ENCODE data around the gene SELPLG. TPM values are rescaled to one million over a fixed set of nuclear protein-coding genes. Genes with fewer than 3 reads are reported as not detected.
"Not testable (repeated sequence)": the region's sequence is repeated elsewhere in the genome, so short reads cannot be mapped to it uniquely, and the experiment has no call there.

Gene SELPLG
- total and polyA plus RNA-seq, 9 donors: 1.1 to 8.4 (median 2.9) TPM

GRCh38 chr12:108663324-108664015, 29.8 kb upstream of the SELPLG start:
- no peak overlapping the region for H3K4me3 ChIP-seq
- intact Hi-C loops (cut with DNase I): loop anchor here in 3 of 4 donors (2.0 to 10.0 kb wide), 6 partner anchors 61 to 431 kb away; partner anchors contain the start of genes ALKBH2 (in 1 of the 3), CORO1C (in 1 of the 3) and UNG (in 1 of the 3)
- peak overlapping the region; percentile 35 to 42 for H3K27ac ChIP-seq
- no peaks in the 10 kb centered on the region for H3K9me3 ChIP-seq
- H3K27me3 ChIP-seq: no peaks in the 10 kb centered on the region
- no peaks in the 10 kb centered on the region for H3K36me3 ChIP-seq
- 98 to 99% (median 98%) methylated on average over 4 of the region's 4 CpGs for WGBS, 3 donors
- TF ChIP-seq POLR2A (IDR thresholded peaks at IDR 0.05) (no peak), CTCF (IDR thresholded peaks at IDR 0.05) (no peak), EP300 (IDR thresholded peaks at IDR 0.05) (no peak)
- DNase-seq: no peak
- H3K4me1 ChIP-seq (ENCODE audit: insufficient read depth): peaks cover 6% of the 10 kb centered on the region

- intact Hi-C loops (cut with DNase I); H3K27ac ChIP-seq: not testable (repeated sequence)
- WGBS, 3 donors: 97 to 98% (median 97%) methylated on average over 4 of the region's 4 CpGs
These were observed 24.4 kb upstream of the SELPLG start for GRCh38 chr12:108658115-108658514.

GRCh38 chr12:108657130-108657745, 23.5 kb upstream of the SELPLG start:
- Histone ChIP-seq H3K4me3 (no peak overlapping the region), H3K36me3 (no peaks in the 10 kb centered on the region), H3K27me3 (no peaks in the 10 kb centered on the region), H3K27ac (no peak overlapping the region), H3K9me3 (no peaks in the 10 kb centered on the region), H3K4me1 (ENCODE audit: insufficient read depth) (peaks cover 5% of the 10 kb centered on the region)
- intact Hi-C loops (cut with DNase I): no loop called here
- TF ChIP-seq EP300 (IDR thresholded peaks at IDR 0.05) (no peak), POLR2A (IDR thresholded peaks at IDR 0.05) (no peak), CTCF (IDR thresholded peaks at IDR 0.05) (no peak)
- 86 to 97% (median 95%) methylated on average over 10 of the region's 10 CpGs for WGBS, 3 donors
- DNase-seq: no peak

More at GRCh38 chr12:108658115-108658514, 24.4 kb upstream of the SELPLG start:
- H3K27me3 ChIP-seq; DNase-seq; H3K9me3 ChIP-seq; H3K4me3 ChIP-seq; H3K4me1 ChIP-seq (ENCODE audit: insufficient read depth); H3K36me3 ChIP-seq: not testable (repeated sequence)

GRCh38 chr12:108656247-108656646, 22.6 kb upstream of the SELPLG start:
- intact Hi-C loops (cut with DNase I); H3K27ac ChIP-seq; DNase-seq; H3K4me3 ChIP-seq; H3K4me1 ChIP-seq (ENCODE audit: insufficient read depth); H3K27me3 ChIP-seq; H3K9me3 ChIP-seq; H3K36me3 ChIP-seq: not testable (repeated sequence)
- WGBS, 3 donors: 89 to 95% (median 90%) methylated on average over 7 to 17 of the region's 24 CpGs

GRCh38 chr12:108655812-108656175, 22.1 kb upstream of the SELPLG start:
- H3K4me1 ChIP-seq (ENCODE audit: insufficient read depth): not testable (repeated sequence)

GRCh38 chr12:108654622-108655021, 20.9 kb upstream of the SELPLG start:
- H3K4me1 ChIP-seq (ENCODE audit: insufficient read depth); H3K4me3 ChIP-seq; H3K9me3 ChIP-seq; H3K36me3 ChIP-seq; H3K27ac ChIP-seq; DNase-seq; H3K27me3 ChIP-seq; intact Hi-C loops (cut with DNase I): not testable (repeated sequence)
- WGBS, 3 donors: 72 to 85% (median 75%) methylated on average over 9 of the region's 9 CpGs

More at GRCh38 chr12:108655812-108656175, 22.1 kb upstream of the SELPLG start:
- intact Hi-C loops (cut with DNase I); H3K36me3 ChIP-seq; H3K4me3 ChIP-seq; H3K27me3 ChIP-seq; DNase-seq; H3K27ac ChIP-seq; H3K9me3 ChIP-seq: not testable (repeated sequence)
- 92 to 98% (median 95%) methylated on average over 17 to 23 of the region's 28 CpGs for WGBS, 3 donors

Measured in ovary (tissue), 9 donors.